HK-2 (cell line): ENCODE measurements around the gene PPM1H.

Experiments used
- DNase-seq: peaks from one replicate; pipeline ENCODE4 v3.0.0-alpha.2; 2018; ENCODE audit not compliant: unreplicated experiment

PPM1H gene

DNA sequence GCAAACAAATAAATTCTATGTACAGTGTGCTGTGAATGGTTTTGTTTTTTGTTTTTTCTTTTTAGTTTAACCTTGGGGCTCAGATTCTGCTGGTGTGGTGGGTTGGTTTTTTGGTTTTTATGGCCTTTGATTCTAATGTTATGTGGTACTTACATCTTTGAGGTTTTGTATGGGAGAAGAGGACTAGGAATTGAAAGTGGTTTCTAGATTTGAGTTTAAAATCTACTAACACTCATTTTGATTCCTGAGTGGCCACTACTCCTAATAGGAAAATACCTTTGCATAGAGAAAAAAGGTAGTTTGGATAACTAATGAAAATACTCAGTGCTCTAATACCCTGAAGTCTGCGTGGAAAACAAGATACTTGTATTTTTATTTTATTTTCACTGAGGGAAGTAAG lies 330.6 kb downstream of the PPM1H start:
- no peak for DNase-seq

DNA sequence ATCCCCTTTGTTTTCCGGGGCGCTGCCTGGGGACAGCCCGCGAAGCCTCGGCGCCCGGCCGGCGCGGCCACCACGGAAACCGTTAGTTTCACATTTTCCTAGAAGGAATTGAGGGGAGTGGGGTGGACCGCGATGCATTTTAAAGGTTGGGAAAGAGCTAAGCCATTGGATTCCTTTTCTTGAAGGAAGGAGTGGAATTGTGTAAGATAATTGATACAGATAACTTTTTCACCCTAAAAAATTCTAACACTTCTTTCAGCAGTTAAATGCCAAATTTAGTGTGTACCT lies 331.2 kb downstream of the PPM1H start:
- DNase-seq = no peak

DNA sequence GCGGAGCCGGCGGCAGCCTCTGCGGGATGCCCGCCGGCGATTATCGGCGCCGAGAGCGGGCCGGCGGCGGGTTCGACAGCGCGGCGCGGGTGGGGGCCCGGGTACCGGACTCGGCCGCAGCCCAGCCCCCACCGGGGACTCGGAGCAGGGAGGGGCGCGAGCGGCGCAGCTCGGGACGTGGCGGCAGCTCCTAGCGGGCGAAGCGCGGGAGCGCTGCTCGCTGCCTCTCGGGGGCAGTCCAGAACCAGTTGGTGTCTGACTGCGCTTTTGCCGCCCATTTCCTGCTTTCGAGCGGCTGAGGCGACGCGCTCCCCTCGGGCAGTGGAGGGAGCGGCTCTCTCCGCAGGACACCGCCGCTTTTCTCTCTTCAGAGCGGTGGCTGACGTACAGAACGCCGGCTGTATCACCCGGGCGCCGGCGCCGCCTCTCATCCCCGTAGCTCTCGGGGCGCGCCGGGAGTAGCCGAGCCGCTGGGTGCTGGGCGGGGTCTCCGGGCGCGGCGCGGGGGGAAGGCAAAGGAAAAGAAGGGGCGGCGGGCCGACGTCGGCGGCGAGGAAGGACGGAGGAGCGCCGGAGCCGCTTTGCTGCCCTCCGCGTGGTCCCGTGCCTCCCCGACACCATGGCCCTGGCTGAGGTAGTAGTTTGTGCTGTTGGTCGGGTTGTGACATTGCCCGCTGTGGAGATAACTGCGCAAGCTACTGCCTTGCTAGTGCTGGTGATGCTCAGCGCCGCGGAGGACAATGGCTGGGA lies 331.7 kb downstream of the PPM1H start:
- DNase-seq = peak; percentile 88

DNA sequence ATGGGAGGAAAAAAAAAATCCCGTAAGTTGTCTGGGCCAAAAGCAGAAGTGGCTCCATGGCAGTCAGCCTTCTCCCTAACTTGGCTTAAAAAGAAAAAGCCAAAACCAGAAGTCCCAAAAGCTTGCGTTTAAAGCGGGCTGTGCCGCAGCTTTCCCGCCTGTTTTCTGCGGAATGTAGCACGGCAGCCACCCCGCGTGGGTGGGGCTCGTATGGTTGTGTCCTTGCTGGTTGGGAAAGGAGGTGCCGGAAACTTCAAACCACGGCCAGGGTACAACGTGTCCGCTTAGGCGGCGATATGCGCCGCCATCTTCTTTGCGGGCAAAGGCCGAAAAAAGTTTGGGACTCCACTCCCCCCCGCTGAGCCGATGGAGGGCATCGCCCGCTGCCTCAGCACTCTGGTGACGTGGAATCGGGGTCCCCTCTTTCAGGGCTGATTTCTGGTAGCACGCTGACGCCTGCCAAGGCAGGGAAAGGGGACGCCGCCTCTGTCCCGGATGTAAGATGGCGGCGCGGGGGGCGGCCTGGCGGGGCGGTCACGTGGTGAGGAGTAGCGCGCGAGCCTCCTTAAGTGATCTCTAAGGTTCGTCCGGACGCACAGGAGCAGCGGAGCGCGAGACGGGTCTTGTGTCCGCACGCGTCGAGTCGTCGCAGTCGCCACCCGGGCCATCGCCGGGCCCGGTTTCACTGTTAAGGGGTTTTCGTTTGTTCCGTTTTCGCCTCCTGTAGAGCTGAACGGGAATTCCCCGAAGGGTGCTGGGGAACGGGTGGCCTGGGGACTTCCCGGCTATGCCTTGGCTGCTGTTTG lies 332.5 kb downstream of the PPM1H start:
- DNase-seq = peak; percentile 91

DNA sequence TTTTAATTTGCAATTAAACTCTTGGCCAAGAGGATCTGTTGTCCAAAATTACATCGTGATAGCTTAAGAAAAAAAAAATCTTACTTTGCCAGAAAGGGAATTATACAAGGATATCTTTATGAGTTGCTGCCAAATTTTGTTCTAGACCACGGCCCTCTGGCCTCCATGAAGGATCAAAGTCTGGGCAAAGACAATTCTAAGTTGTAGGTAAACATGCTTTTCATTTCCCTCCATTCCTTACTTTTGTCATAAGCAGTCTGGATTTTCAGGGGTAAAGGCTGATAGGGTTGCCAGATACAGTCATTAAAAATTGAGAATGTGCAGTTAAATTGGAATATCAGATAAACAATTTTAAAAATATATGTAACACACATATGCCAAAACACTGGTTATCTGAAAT lies 333.2 kb downstream of the PPM1H start:
- DNase-seq = no peak

DNA sequence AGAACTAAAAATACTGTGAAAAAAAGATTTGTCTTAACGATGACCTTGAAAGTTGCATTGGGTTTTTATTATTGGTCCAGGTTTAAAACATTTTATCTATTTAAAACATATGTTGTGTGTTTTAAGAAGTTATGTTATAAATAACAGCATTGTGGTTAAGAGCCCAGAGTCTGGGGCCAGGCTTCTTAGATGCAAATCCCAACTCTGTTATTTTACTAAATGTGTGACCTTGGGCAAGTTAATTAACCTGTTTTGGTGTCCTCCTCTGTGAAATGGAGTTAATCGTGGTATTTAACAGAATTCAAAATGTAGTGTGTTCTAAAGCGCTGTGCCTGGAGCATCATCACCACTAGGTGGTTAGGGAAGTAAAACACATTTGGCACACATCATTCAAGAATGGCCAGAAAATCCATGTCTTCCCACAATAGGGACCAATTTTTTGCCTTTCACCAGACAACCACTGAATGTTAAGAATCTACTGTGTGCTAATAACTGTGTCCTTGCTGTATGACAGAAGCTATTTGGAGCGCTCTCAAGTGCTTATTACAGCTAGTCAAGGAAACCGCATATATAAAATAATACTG lies 335.0 kb downstream of the PPM1H start:
- DNase-seq = no peak

DNA sequence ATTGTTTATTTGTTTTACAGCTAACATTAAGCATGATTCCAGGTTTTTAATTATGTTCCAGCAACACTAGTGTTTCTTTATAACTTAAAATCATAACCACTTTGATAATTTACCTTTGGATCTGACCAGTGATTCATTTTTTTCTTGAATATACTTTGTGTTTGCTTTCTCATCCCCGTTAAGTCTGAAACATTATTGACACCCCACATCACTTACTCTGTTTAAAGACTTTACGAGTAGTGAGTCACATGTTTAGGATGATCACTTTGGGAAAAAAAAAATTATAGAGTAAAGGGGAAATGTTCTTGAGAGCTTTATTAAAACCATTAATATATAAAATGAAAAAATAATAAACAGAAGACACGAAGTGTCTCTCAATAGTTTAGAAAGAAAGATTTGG lies 336.1 kb downstream of the PPM1H start:
- DNase-seq = no peak

DNA sequence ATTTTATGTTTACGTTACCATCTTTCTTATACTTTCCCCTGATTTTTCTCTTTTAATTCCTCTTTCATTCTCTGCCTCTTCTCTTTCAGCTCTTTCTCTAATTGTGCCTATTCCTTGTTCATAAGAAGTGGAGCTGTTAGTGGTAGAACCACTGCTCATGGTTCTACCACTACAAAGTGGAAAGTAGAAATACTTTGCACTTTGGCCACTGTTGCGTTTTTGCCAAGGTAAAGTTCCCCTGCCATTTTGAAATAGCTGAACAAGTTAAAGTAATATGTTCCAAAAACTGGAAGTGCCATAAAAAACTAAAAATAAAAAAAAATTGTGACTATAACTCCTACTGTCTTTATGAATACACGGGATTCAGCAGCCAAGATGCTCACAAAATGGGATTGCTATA lies 337.7 kb downstream of the PPM1H start:
- DNase-seq = no peak
